Esophagus squamous epithelium (tissue), 5 donors: ENCODE results near the gene ANK2. TPM values are rescaled to one million over a fixed set of nuclear protein-coding genes. Genes with fewer than 3 reads are reported as not detected.

Experiments
- DNase-seq: peaks from one replicate; lab custom pipeline; 2025; lab: John Stamatoyannopoulos, UW
- H3K27ac ChIP-seq, 4 donors: fragments of 200-600 bp; sonication (generic); one replicate each; pipeline ENCODE4 v1.5.1; 2016 to 2019; ENCODE audit warnings: mild to moderate bottlenecking in 1 of 4
- H3K27me3 ChIP-seq, 4 donors: fragments of 200-600 bp; sonication (generic); 1 replicate in 3 of 4; 2 replicates in 1 of 4; pipeline versions ENCODE4 v1.5.1 to v1.6.0; 2017 to 2021; ENCODE audit warnings: antibody characterized with exemption in 1 of 4
- H3K36me3 ChIP-seq, 3 donors: fragments of 200-600 bp; sonication (generic); one replicate each; pipeline ENCODE4 v1.5.1; 2016 to 2019
- H3K4me1 ChIP-seq, 3 donors: fragments of 200-600 bp; sonication (generic); one replicate each; pipeline ENCODE4 v1.5.1; 2017 to 2019
- H3K4me3 ChIP-seq, 4 donors: fragments of 200-600 bp; sonication (generic); 1 replicate in 3 of 4; 2 replicates in 1 of 4; pipeline ENCODE4 v1.5.1; 2016 to 2019; ENCODE audit warnings: mild to moderate bottlenecking in 2 of 4, moderate library complexity in 1 of 4
- H3K9me3 ChIP-seq, 3 donors: fragments of 200-600 bp; sonication (generic); one replicate each; pipeline ENCODE4 v1.5.1; 2016 to 2019
- CTCF ChIP-seq, 6 experiments: fragments of 450-650 bp in 4 of 6; fragments of 200-600 bp in 2 of 6; sonication (generic) in 2 of 6; IDR thresholded peaks; one replicate each; pipeline ENCODE4 v1.5.1; 2016 to 2019; ENCODE audit warnings: antibody characterized with exemption in 6 of 6, mild to moderate bottlenecking in 4 of 6, moderate library complexity in 4 of 6
- POLR2A ChIP-seq, 4 donors: fragments of 450-650 bp; IDR thresholded peaks; one replicate each; pipeline ENCODE4 v1.6.1; 2017; ENCODE audit warnings: antibody characterized with exemption in 4 of 4, mild to moderate bottlenecking in 4 of 4, moderate library complexity in 3 of 4
- WGBS, 2 donors: methylation state at CpG; one replicate each; pipeline ENCODE4 v1.1.5; 2018; 5-methylcytosine and 5-hydroxymethylcytosine counted together
- intact Hi-C: fragments of 100-400 bp; cut with DNase I; formaldehyde crosslinking; loops from one replicate; pipeline ENCODE4 v1.15.0; 2022
- total RNA-seq, 4 donors: library from RNA; depleted of rRNA; stranded (reverse); fragments of >200 nt; gene quantifications; one replicate each; pipeline ENCODE4 v1.1.0, GENCODE V29; 2016
- donor health status: DM: yes; HTN: yes; CAD: no.

Gene ANK2
- total RNA-seq, 4 donors from 2014 or later: 1.4 to 20.8 (median 9.6) TPM

GRCh38 chr4:113122066-113122465, 72.6 kb downstream of the ANK2 start:
- H3K9me3 ChIP-seq: no peaks in the 10 kb centered on the region
- no peak for DNase-seq
- no peak overlapping the region for H3K27ac ChIP-seq
- no peak for TF ChIP-seq POLR2A (IDR thresholded peaks at IDR 0.05)
- no peak for TF ChIP-seq CTCF (IDR thresholded peaks at IDR 0.05)
- H3K27me3 ChIP-seq: no peaks in the 10 kb centered on the region
- no peak overlapping the region for H3K4me3 ChIP-seq
- intact Hi-C loops: no loop called here
- H3K36me3 ChIP-seq: no peaks in the 10 kb centered on the region
- no peaks in the 10 kb centered on the region for H3K4me1 ChIP-seq
- WGBS, 2 donors: 75 to 85% methylated on average over 1 of the region's 1 CpG

GRCh38 chr4:113125418-113125817, 76.0 kb downstream of the ANK2 start:
- no peaks in the 10 kb centered on the region for H3K9me3 ChIP-seq
- H3K27me3 ChIP-seq: no peaks in the 10 kb centered on the region
- no peaks in the 10 kb centered on the region for H3K36me3 ChIP-seq
- H3K4me1 ChIP-seq: no peaks in the 10 kb centered on the region
- no peak overlapping the region for H3K4me3 ChIP-seq
- intact Hi-C loops: no loop called here
- TF ChIP-seq POLR2A (IDR thresholded peaks at IDR 0.05) (no peak), CTCF (IDR thresholded peaks at IDR 0.05) (no peak)
- DNase-seq: no peak
- WGBS, 2 donors: 85% methylated on average over 1 of the region's 1 CpG
- H3K27ac ChIP-seq: no peak overlapping the region

GRCh38 chr4:113131136-113131535, 81.7 kb downstream of the ANK2 start:
- Histone ChIP-seq H3K27me3 (no peaks in the 10 kb centered on the region), H3K9me3 (no peaks in the 10 kb centered on the region), H3K27ac (no peak overlapping the region), H3K36me3 (no peaks in the 10 kb centered on the region), H3K4me3 (no peak overlapping the region), H3K4me1 (no peaks in the 10 kb centered on the region)
- intact Hi-C loops: no loop called here
- DNase-seq: no peak
- TF ChIP-seq CTCF (IDR thresholded peaks at IDR 0.05) (no peak), POLR2A (IDR thresholded peaks at IDR 0.05) (no peak)

GRCh38 chr4:113131621-113132020, 82.2 kb downstream of the ANK2 start:
- H3K4me1 ChIP-seq: no peaks in the 10 kb centered on the region
- 16 to 57% methylated on average over 2 of the region's 2 CpGs for WGBS, 2 donors
- intact Hi-C loops: no loop called here
- no peak for DNase-seq
- no peak overlapping the region for H3K4me3 ChIP-seq
- H3K9me3 ChIP-seq: no peaks in the 10 kb centered on the region
- TF ChIP-seq POLR2A (IDR thresholded peaks at IDR 0.05): no peak
- no peaks in the 10 kb centered on the region for H3K36me3 ChIP-seq
- no peak overlapping the region for H3K27ac ChIP-seq
- H3K27me3 ChIP-seq: no peaks in the 10 kb centered on the region

GRCh38 chr4:113141901-113142346, 92.5 kb downstream of the ANK2 start:
- no peak for DNase-seq
- intact Hi-C loops: no loop called here
- no peak overlapping the region for H3K27ac ChIP-seq

More at GRCh38 chr4:113141901-113142346, 92.5 kb downstream of the ANK2 start:
- Histone ChIP-seq H3K36me3 (no peaks in the 10 kb centered on the region), H3K27me3 (no peaks in the 10 kb centered on the region), H3K4me3 (no peak overlapping the region), H3K4me1 (peaks cover 0 to 9% (median 3%) of the 10 kb centered on the region in 3 donors), H3K9me3 (no peaks in the 10 kb centered on the region)
- no peak for TF ChIP-seq POLR2A (IDR thresholded peaks at IDR 0.05)
- TF ChIP-seq CTCF (IDR thresholded peaks at IDR 0.05): no peak
- 8 to 20% methylated on average over 3 of the region's 3 CpGs for WGBS, 2 donors
